ENCODE results near the gene TGFBR1.

Gene TGFBR1

DNA sequence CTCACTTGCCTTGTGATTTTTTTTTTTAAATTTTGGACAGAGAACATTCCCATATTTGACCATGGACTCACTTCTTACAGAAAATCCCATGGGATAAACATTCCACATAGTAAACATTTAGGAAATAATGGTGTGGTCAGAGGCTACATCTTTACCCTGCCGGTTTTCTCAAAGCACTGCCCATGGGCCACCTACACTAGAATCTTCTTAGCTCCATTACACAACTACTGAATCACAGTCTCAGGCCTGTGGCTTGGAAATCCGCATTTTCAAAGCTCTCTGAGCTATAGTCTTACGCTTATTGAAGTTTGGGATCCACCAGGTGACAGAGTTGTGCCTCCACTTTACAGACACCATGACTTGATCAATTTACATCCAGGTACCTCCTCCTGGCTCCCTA is 77.4 kb downstream of the TGFBR1 start:
- H3K4me3 ChIP-seq (ENCODE audit: low read depth, low read length), result no peak overlapping the region
- DNase-seq (ENCODE audit: low read depth), result no peak
- TF ChIP-seq CTCF (IDR thresholded peaks at IDR 0.05; ENCODE audit: insufficient read depth, low read depth, low read length, missing control alignments), result no peak

DNA sequence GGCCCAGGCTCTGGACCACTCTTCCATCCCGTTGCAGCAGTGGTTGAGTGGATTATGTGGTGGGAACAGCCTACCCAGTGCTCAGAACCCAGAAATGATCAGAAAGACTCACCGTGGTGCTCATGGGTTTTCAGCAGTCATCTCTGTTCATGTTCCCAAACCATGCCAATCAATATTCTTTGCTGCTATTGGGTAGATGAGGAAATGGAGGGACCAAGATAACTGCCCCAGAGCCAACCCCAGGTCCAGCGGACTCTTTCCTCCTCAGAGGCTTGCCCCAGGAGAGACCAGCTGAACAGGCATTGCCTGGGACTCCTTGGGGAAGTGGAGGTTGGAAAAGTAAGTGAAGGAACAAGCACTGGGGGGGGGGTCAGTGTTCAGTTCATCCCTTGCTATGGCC is 78.7 kb downstream of the TGFBR1 start:
- no peak for TF ChIP-seq CTCF (IDR thresholded peaks at IDR 0.05; ENCODE audit: insufficient read depth, low read depth, low read length, missing control alignments)
- H3K4me3 ChIP-seq (ENCODE audit: low read depth, low read length), result no peak overlapping the region

GRCh38 chr9:99184110-99184474 is 79.2 kb downstream of the TGFBR1 start:
- H3K4me3 ChIP-seq (ENCODE audit: low read depth, low read length), result no peak overlapping the region
- DNase-seq (ENCODE audit: low read depth), result no peak
- TF ChIP-seq CTCF (IDR thresholded peaks at IDR 0.05; ENCODE audit: insufficient read depth, low read depth, low read length, missing control alignments), result no peak

More for the DNA sequence above, 78.7 kb downstream of the TGFBR1 start:
- DNase-seq (ENCODE audit: low read depth), result no peak

DNA sequence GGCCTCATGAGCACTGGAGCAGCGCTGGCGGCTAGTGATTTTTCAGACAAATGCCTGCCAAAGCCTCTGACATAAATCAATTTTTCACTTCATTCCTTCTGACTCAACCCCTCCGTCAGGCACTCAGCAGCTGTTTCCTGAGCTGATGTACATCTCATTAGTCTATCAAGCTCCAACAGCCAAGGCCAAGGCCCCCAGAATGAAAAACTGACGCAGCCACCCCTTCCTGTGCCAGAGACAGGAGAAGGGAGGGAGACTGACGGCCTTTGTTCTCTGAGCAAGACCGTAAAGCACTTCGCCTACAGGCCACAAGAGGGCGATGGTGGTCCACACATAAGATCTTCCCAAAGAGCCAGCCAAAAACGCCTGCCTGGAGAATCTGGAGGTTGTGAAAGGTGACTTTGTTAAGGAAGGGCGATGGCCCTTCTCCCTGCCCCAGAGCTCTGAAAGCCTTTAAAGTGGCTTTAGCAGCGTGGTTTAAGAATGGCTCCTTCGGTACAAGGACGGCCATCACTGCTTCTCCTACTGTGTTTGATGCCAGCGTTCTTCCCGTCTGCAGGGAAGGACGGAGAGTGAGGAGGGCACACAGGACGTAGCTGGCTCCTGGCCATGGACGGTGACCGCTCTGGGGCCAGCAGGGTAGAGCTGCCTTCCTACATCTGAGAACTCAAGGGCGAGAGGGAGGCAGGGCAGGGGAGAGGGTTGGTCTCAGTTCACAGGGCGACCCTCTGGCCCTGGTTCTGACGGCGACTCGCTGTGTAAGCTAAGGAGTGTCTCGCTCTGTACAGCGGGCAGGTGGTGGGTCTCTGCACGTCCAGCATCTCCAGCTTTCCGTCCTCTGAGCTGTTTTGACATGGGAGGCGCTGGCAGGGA is 79.8 kb downstream of the TGFBR1 start:
- TF ChIP-seq CTCF (IDR thresholded peaks at IDR 0.05; ENCODE audit: insufficient read depth, low read depth, low read length, missing control alignments), result peak; percentile 93
- DNase-seq (ENCODE audit: low read depth), result peak; percentile 95
- no peak overlapping the region for H3K4me3 ChIP-seq (ENCODE audit: low read depth, low read length)

DNA sequence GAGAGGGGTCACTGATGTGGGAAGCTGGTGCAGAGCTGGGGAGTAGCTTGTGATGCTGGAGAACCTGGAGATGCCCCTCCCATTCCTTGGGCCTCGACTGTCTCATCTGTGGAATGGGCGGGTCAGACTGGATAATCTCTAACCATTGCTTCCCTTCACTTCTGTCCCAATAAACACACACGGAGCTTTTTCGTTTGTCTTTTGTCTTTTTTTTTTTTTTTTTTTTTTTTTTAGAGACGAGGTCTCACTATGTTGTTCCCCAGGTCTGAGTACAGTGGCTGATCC is 80.4 kb downstream of the TGFBR1 start:
- H3K4me3 ChIP-seq (ENCODE audit: low read depth, low read length), result no peak overlapping the region
- TF ChIP-seq CTCF (IDR thresholded peaks at IDR 0.05; ENCODE audit: insufficient read depth, low read depth, low read length, missing control alignments), result no peak
- DNase-seq (ENCODE audit: low read depth), result no peak

DNA sequence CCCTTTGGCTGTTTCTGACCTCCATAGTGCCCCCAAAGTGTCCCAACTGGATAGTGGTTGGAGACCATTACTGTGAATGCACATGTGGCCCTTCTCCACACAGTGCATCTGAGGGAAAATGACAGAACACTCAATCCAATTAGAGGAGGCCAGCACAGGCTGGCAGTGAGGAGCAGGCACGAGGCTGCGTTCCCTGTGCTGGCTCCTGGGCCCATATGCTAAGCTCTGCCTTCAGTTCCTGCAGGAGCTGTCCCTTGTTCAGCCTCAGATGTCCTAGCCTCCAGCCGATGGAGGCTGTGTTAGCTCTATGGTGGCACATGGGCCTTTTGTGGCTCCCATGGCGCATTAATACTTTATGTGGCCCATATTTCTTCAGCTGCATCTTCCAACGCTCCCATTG is 81.0 kb downstream of the TGFBR1 start:
- H3K4me3 ChIP-seq (ENCODE audit: low read depth, low read length), result no peak overlapping the region
- DNase-seq (ENCODE audit: low read depth), result no peak

More for the DNA sequence above, 81.0 kb downstream of the TGFBR1 start:
- TF ChIP-seq CTCF (IDR thresholded peaks at IDR 0.05; ENCODE audit: insufficient read depth, low read depth, low read length, missing control alignments), result no peak
